ENCODE data around the gene MAGI2.

DNA sequence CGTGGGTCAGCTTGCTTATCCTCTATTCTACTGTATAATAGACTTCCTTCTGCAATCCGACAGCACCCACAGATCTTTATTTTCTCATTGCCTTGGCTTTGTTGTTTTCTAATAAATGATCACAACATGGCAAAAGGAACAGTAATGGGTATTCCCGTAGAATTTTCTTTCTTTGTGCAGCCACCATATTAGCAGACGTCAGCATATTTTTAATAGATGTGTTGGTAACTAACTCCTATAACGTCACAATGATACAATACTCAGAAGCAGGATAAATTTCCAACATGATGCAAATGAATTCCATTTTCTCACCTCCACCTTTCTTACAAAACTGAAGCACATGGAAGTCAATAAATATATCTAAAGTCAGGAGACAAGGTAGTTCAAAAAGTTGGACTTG, 617.6 kb downstream of the MAGI2 start:
- TF ChIP-seq POLR2A (IDR thresholded peaks at IDR 0.05), result no peak
- TF ChIP-seq, protein P1, sequence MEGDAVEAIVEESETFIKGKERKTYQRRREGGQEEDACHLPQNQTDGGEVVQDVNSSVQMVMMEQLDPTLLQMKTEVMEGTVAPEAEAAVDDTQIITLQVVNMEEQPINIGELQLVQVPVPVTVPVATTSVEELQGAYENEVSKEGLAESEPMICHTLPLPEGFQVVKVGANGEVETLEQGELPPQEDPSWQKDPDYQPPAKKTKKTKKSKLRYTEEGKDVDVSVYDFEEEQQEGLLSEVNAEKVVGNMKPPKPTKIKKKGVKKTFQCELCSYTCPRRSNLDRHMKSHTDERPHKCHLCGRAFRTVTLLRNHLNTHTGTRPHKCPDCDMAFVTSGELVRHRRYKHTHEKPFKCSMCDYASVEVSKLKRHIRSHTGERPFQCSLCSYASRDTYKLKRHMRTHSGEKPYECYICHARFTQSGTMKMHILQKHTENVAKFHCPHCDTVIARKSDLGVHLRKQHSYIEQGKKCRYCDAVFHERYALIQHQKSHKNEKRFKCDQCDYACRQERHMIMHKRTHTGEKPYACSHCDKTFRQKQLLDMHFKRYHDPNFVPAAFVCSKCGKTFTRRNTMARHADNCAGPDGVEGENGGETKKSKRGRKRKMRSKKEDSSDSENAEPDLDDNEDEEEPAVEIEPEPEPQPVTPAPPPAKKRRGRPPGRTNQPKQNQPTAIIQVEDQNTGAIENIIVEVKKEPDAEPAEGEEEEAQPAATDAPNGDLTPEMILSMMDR (IDR thresholded peaks at IDR 0.05), result no peak

All from breast epithelium (tissue), 3 donors.